Measurements from ENCODE around the gene CEMIP.

DNA sequence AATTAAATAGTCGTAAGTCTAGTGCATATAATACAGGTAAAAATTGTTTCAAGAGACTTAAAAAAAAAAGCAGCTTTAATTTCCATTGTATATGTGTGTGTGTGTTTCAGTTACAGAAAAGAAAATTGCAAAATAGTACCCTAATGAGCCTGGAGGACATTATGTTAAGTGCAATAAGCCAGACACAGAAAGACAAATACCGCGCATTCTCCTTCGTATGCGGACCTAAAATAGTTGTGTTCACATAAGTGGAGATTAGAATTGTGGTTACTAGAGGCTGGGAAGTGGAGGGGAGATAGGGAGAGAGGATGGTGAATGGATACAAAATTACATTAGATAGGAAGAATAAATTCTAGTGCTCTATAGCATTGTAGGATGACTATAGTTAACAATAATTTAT is 206.8 kb downstream of the CEMIP start:
- TF ChIP-seq, protein P1, sequence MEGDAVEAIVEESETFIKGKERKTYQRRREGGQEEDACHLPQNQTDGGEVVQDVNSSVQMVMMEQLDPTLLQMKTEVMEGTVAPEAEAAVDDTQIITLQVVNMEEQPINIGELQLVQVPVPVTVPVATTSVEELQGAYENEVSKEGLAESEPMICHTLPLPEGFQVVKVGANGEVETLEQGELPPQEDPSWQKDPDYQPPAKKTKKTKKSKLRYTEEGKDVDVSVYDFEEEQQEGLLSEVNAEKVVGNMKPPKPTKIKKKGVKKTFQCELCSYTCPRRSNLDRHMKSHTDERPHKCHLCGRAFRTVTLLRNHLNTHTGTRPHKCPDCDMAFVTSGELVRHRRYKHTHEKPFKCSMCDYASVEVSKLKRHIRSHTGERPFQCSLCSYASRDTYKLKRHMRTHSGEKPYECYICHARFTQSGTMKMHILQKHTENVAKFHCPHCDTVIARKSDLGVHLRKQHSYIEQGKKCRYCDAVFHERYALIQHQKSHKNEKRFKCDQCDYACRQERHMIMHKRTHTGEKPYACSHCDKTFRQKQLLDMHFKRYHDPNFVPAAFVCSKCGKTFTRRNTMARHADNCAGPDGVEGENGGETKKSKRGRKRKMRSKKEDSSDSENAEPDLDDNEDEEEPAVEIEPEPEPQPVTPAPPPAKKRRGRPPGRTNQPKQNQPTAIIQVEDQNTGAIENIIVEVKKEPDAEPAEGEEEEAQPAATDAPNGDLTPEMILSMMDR (IDR thresholded peaks at IDR 0.05; ENCODE audit: insufficient read depth, low read length) = no peak
- no peak for TF ChIP-seq GABPA (IDR thresholded peaks at IDR 0.05; ENCODE audit: low read depth)
- TF ChIP-seq, protein P2, sequence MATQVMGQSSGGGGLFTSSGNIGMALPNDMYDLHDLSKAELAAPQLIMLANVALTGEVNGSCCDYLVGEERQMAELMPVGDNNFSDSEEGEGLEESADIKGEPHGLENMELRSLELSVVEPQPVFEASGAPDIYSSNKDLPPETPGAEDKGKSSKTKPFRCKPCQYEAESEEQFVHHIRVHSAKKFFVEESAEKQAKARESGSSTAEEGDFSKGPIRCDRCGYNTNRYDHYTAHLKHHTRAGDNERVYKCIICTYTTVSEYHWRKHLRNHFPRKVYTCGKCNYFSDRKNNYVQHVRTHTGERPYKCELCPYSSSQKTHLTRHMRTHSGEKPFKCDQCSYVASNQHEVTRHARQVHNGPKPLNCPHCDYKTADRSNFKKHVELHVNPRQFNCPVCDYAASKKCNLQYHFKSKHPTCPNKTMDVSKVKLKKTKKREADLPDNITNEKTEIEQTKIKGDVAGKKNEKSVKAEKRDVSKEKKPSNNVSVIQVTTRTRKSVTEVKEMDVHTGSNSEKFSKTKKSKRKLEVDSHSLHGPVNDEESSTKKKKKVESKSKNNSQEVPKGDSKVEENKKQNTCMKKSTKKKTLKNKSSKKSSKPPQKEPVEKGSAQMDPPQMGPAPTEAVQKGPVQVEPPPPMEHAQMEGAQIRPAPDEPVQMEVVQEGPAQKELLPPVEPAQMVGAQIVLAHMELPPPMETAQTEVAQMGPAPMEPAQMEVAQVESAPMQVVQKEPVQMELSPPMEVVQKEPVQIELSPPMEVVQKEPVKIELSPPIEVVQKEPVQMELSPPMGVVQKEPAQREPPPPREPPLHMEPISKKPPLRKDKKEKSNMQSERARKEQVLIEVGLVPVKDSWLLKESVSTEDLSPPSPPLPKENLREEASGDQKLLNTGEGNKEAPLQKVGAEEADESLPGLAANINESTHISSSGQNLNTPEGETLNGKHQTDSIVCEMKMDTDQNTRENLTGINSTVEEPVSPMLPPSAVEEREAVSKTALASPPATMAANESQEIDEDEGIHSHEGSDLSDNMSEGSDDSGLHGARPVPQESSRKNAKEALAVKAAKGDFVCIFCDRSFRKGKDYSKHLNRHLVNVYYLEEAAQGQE (IDR thresholded peaks at IDR 0.05; ENCODE audit: insufficient replicate concordance, low read depth) = no peak
- no peak for TF ChIP-seq POLR2AphosphoS5 (IDR thresholded peaks at IDR 0.05; ENCODE audit: low read depth)
- no peak for TF ChIP-seq SPI1 (IDR thresholded peaks at IDR 0.05; ENCODE audit: borderline replicate concordance, low read depth)

All from HL-60 (cell line).